Measurements from ENCODE around the gene CNTNAP5.

CNTNAP5 gene

DNA sequence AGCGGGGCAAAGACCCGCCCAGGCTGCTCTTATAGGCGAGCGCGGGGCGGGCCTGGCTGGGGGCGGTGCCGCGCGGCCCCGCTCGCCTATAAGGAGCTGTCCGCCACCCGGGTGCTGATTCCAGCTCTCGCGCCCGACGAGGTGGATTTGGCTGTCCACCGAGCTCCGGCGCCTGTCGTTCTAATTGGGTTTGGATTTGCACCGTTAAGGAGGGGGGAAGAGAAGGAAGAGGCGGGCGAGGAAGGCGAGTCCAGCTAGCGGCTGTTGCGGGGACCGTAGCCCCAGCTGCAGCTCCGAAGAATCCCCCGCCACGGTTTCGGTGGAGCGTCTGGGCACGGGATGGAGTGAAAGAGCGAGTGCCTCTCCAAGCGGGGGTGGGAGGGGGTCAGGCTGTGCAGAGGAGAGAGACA, at the start of gene CNTNAP5:
Gene CNTNAP5 (plus strand): TSS at position 117 of the 410 bp plus-strand sequence. CDS start 364 bp downstream, outside the sequence.
- no peak within 1 kb of the TSS for H3K4me3 ChIP-seq (ENCODE audit: low read depth, low read length)
- CTCF ChIA-PET, result no interaction called here
- DNase-seq (ENCODE audit: low read depth, low spot score), result no peak

DNA sequence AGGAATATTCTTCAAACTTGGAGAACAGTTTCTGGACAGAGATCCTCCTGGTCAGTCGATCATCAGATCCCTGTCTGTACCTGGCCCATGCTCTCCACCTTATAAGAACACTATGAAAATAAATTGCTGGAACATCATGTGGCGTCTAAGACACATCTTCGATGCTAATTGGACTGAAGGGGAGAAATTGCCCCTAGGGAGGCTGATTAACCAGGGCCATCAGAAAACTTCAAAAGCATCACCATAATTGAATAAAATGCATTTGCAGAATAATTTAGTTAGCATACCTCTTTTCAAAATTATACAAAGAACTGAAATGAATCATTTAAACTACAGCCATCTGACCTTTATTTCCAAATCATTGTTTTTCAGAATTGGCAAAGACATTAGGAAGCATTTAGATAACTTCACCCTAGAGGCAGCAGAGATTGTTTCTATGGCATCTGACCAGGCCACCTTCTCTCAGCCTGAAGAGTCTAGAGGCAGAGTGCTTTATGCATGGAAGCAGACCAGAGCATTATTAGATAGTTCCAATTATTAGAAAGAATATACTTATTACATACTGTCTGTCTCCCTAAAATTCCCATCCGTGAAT, 48.9 kb upstream of the CNTNAP5 start:
- H3K4me3 ChIP-seq (ENCODE audit: low read depth, low read length), result no peak overlapping the region
- CTCF ChIA-PET, result no interaction called here
- no peak for DNase-seq (ENCODE audit: low read depth, low spot score)
- POLR2A ChIA-PET, result no interaction called here
- TF ChIP-seq, protein P1, sequence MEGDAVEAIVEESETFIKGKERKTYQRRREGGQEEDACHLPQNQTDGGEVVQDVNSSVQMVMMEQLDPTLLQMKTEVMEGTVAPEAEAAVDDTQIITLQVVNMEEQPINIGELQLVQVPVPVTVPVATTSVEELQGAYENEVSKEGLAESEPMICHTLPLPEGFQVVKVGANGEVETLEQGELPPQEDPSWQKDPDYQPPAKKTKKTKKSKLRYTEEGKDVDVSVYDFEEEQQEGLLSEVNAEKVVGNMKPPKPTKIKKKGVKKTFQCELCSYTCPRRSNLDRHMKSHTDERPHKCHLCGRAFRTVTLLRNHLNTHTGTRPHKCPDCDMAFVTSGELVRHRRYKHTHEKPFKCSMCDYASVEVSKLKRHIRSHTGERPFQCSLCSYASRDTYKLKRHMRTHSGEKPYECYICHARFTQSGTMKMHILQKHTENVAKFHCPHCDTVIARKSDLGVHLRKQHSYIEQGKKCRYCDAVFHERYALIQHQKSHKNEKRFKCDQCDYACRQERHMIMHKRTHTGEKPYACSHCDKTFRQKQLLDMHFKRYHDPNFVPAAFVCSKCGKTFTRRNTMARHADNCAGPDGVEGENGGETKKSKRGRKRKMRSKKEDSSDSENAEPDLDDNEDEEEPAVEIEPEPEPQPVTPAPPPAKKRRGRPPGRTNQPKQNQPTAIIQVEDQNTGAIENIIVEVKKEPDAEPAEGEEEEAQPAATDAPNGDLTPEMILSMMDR (IDR thresholded peaks at IDR 0.05; ENCODE audit: insufficient read depth, low read length, missing control alignments), result no peak

More for the DNA sequence above, at the start of gene CNTNAP5:
- POLR2A ChIA-PET, result no interaction called here
- TF ChIP-seq, protein P1 (IDR thresholded peaks at IDR 0.05; ENCODE audit: insufficient read depth, low read length, missing control alignments), result no peak

DNA sequence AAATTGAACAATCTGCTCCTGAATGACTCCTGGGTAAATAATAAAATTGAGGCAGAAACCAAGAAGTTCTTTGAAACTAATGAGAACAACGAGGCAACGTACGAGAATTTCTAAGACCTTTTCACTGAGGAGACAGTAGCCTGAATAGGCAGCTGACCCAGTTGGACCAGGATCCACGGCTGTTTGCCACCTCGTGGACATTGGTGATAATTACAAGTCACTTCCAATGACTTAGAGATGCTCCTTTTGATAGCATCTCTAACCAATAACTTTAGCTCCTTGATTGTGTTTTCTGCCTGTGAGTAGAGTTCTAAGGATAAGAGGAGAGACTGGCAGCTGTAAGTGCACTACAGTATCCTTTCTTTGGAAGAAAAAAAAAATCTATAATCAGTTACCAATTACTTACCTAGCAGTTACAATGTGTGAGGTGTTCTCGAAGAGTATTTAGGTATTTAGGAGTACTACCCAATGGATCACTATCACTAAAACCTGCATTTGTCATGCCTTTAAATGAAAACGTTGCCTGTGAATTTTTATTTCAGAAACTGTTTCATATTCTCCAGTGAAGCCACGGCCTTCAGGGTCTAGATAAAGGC, 31.3 kb upstream of the CNTNAP5 start:
- ChIA-PET POLR2A (no interaction called here), CTCF (no interaction called here)
- TF ChIP-seq, protein P1 (IDR thresholded peaks at IDR 0.05; ENCODE audit: insufficient read depth, low read length, missing control alignments), result no peak
- no peak for DNase-seq (ENCODE audit: low read depth, low spot score)
- H3K4me3 ChIP-seq (ENCODE audit: low read depth, low read length), result no peak overlapping the region

GRCh38 chr2:123999681-124000080, 25.4 kb upstream of the CNTNAP5 start:
- TF ChIP-seq, protein P1 (IDR thresholded peaks at IDR 0.05; ENCODE audit: insufficient read depth, low read length, missing control alignments), result no peak
- H3K4me3 ChIP-seq (ENCODE audit: low read depth, low read length), result no peak overlapping the region
- CTCF ChIA-PET, result no interaction called here
- DNase-seq (ENCODE audit: low read depth, low spot score), result no peak
- POLR2A ChIA-PET, result no interaction called here

DNA sequence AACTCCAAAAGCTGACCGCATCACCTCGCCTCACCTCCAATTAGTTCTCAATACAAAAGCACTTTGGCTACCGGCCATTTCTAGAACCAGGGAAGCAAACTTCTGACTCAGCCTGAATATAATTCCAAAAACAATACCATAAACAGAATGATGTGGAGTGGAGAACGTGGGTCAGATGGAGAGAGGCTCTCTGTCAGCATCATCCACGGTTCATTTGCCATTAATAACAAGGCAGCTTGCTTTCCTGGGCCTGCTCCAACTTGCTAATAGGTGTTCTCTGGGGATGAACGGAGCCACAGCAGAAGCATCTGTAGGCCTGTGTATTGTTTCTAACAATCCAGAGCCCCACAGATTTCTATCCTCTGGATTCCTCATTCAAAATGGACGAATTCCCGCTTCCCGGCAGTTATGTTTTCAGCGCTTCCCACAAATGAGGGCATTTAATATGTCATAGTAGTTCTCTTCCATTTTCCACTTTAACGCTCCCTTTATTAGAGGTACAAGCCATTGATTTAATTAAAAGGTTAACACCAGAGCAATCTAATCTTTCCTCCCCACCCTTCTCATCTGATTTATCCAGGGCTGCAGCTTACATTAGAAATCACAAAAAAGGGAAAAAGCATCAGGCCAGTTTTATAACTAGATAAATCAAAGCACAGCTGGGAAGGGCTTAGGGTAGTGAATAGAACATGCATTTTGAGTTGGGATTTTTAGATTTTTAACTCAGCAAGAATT, 23.2 kb upstream of the CNTNAP5 start:
- ChIA-PET POLR2A (no interaction called here), CTCF (no interaction called here)
- TF ChIP-seq, protein P1 (IDR thresholded peaks at IDR 0.05; ENCODE audit: insufficient read depth, low read length, missing control alignments), result no peak
- DNase-seq (ENCODE audit: low read depth, low spot score), result no peak
- no peak overlapping the region for H3K4me3 ChIP-seq (ENCODE audit: low read depth, low read length)

GRCh38 chr2:124018890-124019289, 6.2 kb upstream of the CNTNAP5 start:
- no peak for DNase-seq (ENCODE audit: low read depth, low spot score)
- no peak overlapping the region for H3K4me3 ChIP-seq (ENCODE audit: low read depth, low read length)
- TF ChIP-seq, protein P1 (IDR thresholded peaks at IDR 0.05; ENCODE audit: insufficient read depth, low read length, missing control alignments), result no peak
- POLR2A ChIA-PET, result no interaction called here
- CTCF ChIA-PET, result interaction anchor here (0.7 kb wide), 1 partner anchor 9 kb away, joined by 3 read pairs; no protein-coding TSS in a partner anchor
